WTC11 (cell line): ENCODE results near the gene ADAMTSL5. TPM values are rescaled to one million over a fixed set of nuclear protein-coding genes. Genes with fewer than 3 reads are reported as not detected.

Source experiments
- ATAC-seq: fragments of 200-7000 bp; cut with Tn5 transposase; 2 replicates; pipeline ENCODE4 v1.10.0; 2021; ENCODE audit warnings: mild to moderate bottlenecking, moderate library complexity
- CTCF ChIA-PET: fragments of 300-600 bp; sonication (Branson Sonifier 250); formaldehyde crosslinking; loops from one replicate; lab custom pipeline; 2021; ENCODE audit warnings: antibody characterized with exemption; lab: Charles Lee
- POLR2A ChIA-PET: fragments of 350-600 bp; sonication (Branson Sonifier 250); formaldehyde crosslinking; loops from one replicate; lab custom pipeline; 2021; ENCODE audit warnings: antibody characterized with exemption; lab: Charles Lee
- DNase-seq: peaks from one replicate; pipeline ENCODE4 v3.0.0; 2021; ENCODE audit warnings: low spot score
- H3K27ac Mint-ChIP-seq: 2 replicates; pipeline ENCODE4 v1.8.0; 2021; ENCODE audit warnings: mixed read lengths
- H3K27me3 Mint-ChIP-seq: 2 replicates; pipeline ENCODE4 v1.8.0; 2021; ENCODE audit warnings: low read depth, mild to moderate bottlenecking, moderate library complexity, mixed read lengths
- H3K36me3 Mint-ChIP-seq: 2 replicates; pipeline ENCODE4 v1.8.0; 2021; ENCODE audit warnings: mixed read lengths
- H3K4me1 Mint-ChIP-seq: 2 replicates; pipeline ENCODE4 v1.8.0; 2022; ENCODE audit warnings: mixed read lengths
- H3K4me3 Mint-ChIP-seq: 2 replicates; pipeline ENCODE4 v1.8.0; 2021; ENCODE audit warnings: mild to moderate bottlenecking, moderate library complexity, mixed read lengths
- H3K9me3 Mint-ChIP-seq: 2 replicates; pipeline ENCODE4 v1.8.0; 2021; ENCODE audit warnings: mixed read lengths
- SOX15 ChIP-seq: fragments of 250-450 bp; sonication (Bioruptor Pico); IDR thresholded peaks from 2 replicates; pipeline ENCODE4 v1.9.0; 2021; ENCODE audit warnings: mild to moderate bottlenecking
- SP1 ChIP-seq: sonication (generic); formaldehyde crosslinking; conservative IDR thresholded peaks from 2 replicates; pipeline ENCODE4 v1.8.1; 2022; ENCODE audit warnings: missing genetic modification reagents
- TEAD4 ChIP-seq: sonication (generic); formaldehyde crosslinking; IDR thresholded peaks from 2 replicates; pipeline ENCODE4 v1.8.0; 2022; ENCODE audit warnings: mild to moderate bottlenecking, missing genetic modification reagents
- ZNF121 ChIP-seq: sonication (generic); formaldehyde crosslinking; IDR thresholded peaks from 2 replicates; pipeline ENCODE4 v1.8.0; 2023; ENCODE audit warnings: missing genetic modification reagents
- ZNF138 ChIP-seq: sonication (generic); formaldehyde crosslinking; conservative IDR thresholded peaks from 2 replicates; pipeline ENCODE4 v1.8.1; 2022; ENCODE audit warnings: mild to moderate bottlenecking, moderate library complexity, missing genetic modification reagents
- ZNF219 ChIP-seq: sonication (generic); formaldehyde crosslinking; IDR thresholded peaks from 2 replicates; pipeline ENCODE4 v1.8.0; 2023; ENCODE audit warnings: missing genetic modification reagents, mild to moderate bottlenecking, borderline replicate concordance
- ZNF416 ChIP-seq: fragments of 250-450 bp; sonication (Bioruptor Pico); IDR thresholded peaks from 2 replicates; pipeline ENCODE4 v1.9.0; 2021; ENCODE audit warnings: mild to moderate bottlenecking, inconsistent platforms
- total RNA-seq: library from RNA; stranded (reverse); gene quantifications from 3 replicates; pipeline ENCODE4 v1.2.3, GENCODE V29; 2021
- TF ChIP-seq, protein P1 (sequence below): sonication (generic); formaldehyde crosslinking; IDR thresholded peaks from 2 replicates; pipeline ENCODE4 v1.8.0; 2022; ENCODE audit warnings: missing genetic modification reagents
- TF ChIP-seq, protein P2 (sequence below): fragments of 250-450 bp; sonication (Bioruptor Pico); IDR thresholded peaks from 2 replicates; pipeline ENCODE4 v1.9.0; 2021; ENCODE audit warnings: mild to moderate bottlenecking
- TF ChIP-seq, protein P3 (sequence below): fragments of 250-450 bp; sonication (Bioruptor Pico); conservative IDR thresholded peaks from 2 replicates; pipeline ENCODE4 v1.9.0; 2021; ENCODE audit warnings: mild to moderate bottlenecking
- TF ChIP-seq, protein P4 (sequence below): sonication (generic); formaldehyde crosslinking; IDR thresholded peaks from 2 replicates; pipeline ENCODE4 v1.8.1; 2022; ENCODE audit warnings: low read depth, mild to moderate bottlenecking, moderate library complexity, missing genetic modification reagents, borderline replicate concordance

Gene ADAMTSL5
- total RNA-seq, 1 experiment from 2014 or later, result 1.5 TPM

DNA sequence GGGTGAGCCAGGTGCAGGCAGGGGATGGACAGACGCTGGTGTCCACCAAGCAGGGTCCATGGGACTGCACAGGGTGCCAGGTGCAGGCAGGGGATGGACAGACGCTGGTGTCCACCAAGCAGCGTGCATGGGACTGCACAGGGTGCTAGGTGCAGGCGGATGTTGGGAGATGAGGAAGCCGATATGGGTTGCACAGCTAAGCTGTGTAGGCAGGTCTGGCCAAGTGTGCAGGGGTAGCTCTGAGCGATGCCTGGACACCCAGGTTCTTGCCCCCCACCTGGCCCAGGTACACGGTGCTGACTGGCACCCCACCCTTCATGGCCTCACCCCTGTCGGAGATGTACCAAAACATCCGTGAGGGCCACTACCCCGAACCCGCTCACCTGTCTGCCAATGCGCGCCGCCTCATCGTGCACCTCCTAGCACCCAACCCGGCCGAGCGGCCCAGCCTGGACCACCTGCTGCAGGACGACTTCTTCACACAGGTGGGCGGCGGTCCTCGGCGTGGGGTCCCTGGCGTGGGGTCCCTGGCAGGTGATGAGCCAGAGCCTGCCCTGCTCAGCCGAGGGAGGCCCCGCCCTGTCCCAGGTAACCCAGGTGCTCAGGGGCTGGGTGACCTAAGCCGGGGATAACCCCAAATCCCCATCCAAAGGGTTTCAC is 15.0 kb upstream of the ADAMTSL5 start (continued):
- TF ChIP-seq, protein P1, sequence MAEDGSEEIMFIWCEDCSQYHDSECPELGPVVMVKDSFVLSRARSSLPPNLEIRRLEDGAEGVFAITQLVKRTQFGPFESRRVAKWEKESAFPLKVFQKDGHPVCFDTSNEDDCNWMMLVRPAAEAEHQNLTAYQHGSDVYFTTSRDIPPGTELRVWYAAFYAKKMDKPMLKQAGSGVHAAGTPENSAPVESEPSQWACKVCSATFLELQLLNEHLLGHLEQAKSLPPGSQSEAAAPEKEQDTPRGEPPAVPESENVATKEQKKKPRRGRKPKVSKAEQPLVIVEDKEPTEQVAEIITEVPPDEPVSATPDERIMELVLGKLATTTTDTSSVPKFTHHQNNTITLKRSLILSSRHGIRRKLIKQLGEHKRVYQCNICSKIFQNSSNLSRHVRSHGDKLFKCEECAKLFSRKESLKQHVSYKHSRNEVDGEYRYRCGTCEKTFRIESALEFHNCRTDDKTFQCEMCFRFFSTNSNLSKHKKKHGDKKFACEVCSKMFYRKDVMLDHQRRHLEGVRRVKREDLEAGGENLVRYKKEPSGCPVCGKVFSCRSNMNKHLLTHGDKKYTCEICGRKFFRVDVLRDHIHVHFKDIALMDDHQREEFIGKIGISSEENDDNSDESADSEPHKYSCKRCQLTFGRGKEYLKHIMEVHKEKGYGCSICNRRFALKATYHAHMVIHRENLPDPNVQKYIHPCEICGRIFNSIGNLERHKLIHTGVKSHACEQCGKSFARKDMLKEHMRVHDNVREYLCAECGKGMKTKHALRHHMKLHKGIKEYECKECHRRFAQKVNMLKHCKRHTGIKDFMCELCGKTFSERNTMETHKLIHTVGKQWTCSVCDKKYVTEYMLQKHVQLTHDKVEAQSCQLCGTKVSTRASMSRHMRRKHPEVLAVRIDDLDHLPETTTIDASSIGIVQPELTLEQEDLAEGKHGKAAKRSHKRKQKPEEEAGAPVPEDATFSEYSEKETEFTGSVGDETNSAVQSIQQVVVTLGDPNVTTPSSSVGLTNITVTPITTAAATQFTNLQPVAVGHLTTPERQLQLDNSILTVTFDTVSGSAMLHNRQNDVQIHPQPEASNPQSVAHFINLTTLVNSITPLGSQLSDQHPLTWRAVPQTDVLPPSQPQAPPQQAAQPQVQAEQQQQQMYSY (CRISPR knock-in tag), result no peak
- TF ChIP-seq, protein P2, sequence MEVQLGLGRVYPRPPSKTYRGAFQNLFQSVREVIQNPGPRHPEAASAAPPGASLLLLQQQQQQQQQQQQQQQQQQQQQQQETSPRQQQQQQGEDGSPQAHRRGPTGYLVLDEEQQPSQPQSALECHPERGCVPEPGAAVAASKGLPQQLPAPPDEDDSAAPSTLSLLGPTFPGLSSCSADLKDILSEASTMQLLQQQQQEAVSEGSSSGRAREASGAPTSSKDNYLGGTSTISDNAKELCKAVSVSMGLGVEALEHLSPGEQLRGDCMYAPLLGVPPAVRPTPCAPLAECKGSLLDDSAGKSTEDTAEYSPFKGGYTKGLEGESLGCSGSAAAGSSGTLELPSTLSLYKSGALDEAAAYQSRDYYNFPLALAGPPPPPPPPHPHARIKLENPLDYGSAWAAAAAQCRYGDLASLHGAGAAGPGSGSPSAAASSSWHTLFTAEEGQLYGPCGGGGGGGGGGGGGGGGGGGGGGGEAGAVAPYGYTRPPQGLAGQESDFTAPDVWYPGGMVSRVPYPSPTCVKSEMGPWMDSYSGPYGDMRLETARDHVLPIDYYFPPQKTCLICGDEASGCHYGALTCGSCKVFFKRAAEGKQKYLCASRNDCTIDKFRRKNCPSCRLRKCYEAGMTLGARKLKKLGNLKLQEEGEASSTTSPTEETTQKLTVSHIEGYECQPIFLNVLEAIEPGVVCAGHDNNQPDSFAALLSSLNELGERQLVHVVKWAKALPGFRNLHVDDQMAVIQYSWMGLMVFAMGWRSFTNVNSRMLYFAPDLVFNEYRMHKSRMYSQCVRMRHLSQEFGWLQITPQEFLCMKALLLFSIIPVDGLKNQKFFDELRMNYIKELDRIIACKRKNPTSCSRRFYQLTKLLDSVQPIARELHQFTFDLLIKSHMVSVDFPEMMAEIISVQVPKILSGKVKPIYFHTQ (CRISPR knock-in tag), result no peak

DNA sequence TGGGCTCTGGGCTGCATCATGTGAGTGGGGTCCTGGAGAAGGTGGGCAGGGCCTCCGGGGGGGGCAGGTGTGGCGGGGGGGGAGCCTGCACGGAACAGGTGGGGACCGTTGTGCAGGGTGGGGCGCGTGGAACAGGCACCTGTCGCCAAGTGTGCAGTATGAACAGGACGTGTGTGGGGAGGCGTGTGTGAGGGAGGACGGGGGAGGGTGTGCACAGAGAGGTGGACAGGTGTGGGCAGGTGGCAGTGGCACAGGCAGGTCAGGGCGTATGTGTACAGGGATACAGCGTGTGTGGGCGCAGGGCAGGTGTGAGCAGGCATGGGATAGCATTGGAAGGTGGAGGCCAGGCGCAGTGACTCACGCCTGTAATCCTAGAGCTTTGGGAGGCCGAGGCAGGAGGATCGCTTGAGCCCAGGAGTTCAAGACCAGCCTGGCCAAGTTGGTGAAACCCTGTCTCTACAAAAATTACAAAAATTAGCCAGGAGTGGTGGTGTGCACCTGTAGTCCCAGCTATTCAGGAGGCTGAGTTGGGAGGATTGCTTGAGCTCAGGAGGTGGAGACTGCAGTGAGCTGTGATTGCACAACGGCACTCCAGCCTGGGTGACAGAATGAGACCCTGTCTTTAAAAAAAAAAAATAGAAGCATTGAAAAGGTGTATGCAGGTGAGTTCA is 14.3 kb upstream of the ADAMTSL5 start:
- no peak for DNase-seq
- Mint-ChIP-seq H3K4me3 (no peak overlapping the region), H3K27me3 (peaks cover 40% of the 10 kb centered on the region), H3K9me3 (no peaks in the 10 kb centered on the region), H3K4me1 (peaks cover 5% of the 10 kb centered on the region), H3K27ac (no peak overlapping the region), H3K36me3 (no peaks in the 10 kb centered on the region)
- no peak for ATAC-seq
- TF ChIP-seq, protein P3, sequence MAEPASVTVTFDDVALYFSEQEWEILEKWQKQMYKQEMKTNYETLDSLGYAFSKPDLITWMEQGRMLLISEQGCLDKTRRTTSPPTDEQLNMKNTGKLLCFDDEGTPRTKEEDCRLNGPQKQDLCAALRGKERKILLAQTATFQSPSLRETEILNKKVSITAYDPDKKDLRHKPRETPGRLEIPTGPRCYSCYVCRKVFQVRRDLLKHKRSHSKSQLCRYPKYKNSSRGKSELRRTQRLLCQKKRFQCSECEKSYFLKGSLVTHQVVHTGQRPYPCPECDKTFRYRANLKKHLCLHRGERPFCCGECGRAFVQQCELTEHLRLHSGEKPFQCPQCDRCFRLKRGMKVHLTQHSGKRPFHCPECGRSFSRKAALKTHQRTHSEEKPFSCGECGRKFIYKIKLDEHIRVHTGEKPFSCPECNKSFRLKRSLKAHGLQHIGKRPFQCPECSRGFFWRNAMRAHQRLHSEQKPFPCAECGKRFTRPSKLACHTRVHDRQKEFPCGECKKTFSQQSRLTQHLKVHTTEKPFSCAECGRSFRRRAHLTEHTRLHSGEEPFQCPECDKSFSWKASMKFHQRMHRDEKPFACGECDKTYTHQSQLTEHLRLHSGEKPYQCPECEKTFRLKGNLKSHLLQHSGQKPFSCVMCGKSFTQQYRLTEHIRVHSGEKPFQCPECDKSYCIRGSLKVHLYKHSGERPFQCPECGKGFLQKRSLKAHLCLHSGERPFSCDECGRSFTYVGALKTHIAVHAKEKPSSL (CRISPR knock-in tag), result no peak
- TF ChIP-seq ZNF138 (CRISPR knock-in tag) (no peak), ZNF219 (CRISPR knock-in tag) (no peak), SOX15 (no peak), ZNF416 (CRISPR knock-in tag) (no peak)
- TF ChIP-seq, protein P4, sequence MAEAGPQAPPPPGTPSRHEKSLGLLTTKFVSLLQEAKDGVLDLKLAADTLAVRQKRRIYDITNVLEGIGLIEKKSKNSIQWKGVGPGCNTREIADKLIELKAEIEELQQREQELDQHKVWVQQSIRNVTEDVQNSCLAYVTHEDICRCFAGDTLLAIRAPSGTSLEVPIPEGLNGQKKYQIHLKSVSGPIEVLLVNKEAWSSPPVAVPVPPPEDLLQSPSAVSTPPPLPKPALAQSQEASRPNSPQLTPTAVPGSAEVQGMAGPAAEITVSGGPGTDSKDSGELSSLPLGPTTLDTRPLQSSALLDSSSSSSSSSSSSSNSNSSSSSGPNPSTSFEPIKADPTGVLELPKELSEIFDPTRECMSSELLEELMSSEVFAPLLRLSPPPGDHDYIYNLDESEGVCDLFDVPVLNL (CRISPR knock-in tag), result no peak
- ChIA-PET POLR2A (no interaction called here), CTCF (no interaction called here)

DNA sequence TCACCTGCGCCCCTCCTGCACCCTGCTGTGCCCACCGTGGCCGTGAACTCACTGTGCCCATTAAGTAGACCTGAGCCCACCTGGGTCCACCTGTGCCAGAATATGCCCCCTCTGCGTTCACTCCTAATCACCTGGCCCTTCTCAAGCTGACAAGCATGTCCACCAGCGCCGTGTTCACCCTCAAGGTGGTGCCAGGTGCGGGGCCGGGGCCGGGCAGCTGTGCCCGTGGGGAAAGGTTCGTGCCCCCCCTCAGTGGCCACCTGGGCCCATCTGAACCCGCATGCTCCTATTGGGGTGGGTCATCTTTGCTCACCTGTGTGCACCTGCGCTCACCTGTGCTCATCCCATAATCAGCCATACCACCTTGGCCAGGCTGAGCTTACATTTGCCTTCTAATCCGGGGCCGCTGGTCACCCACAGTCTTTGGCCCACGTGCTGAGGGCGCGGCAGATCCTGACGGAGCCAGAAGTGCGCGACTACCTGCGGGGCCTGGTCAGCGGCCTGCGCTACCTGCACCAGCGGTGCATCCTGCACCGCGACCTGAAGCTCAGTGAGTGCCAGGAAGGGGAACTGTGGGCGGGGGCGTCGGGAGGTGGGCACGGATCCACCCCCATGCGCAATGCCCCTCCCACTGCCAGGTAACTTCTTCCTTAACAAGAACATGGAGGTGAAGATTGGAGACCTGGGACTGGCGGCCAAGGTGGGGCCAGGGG is 13.4 kb upstream of the ADAMTSL5 start:
- TF ChIP-seq ZNF121 (CRISPR knock-in tag) (no peak), SP1 (CRISPR knock-in tag) (no peak), TEAD4 (CRISPR knock-in tag) (no peak)
- ChIA-PET CTCF (interaction anchor here (1.2 kb wide), 1 partner anchor 20 kb away, joined by 4 read pairs; no protein-coding TSS in a partner anchor), POLR2A (no interaction called here)
- peaks cover 48% of the 10 kb centered on the region for H3K27me3 Mint-ChIP-seq
- no peaks in the 10 kb centered on the region for H3K36me3 Mint-ChIP-seq
- no peak overlapping the region for H3K27ac Mint-ChIP-seq
- H3K9me3 Mint-ChIP-seq, result no peaks in the 10 kb centered on the region
- no peak for ATAC-seq
- no peak for DNase-seq
- peaks cover 5% of the 10 kb centered on the region for H3K4me1 Mint-ChIP-seq
- H3K4me3 Mint-ChIP-seq, result no peak overlapping the region
